Right ventricle myocardium inferior (tissue), 1 donor: ENCODE results near the gene HYAL3. TPM values are rescaled to one million over a fixed set of nuclear protein-coding genes. Genes with fewer than 3 reads are reported as not detected.
A peak's percentile ranks its signal among the peaks of the same experiment; 100 is the strongest.

Source experiments
- ATAC-seq: fragments of 200-7000 bp; cut with Tn5 transposase; one replicate; pipeline ENCODE4 v1.9.1; 2020; ENCODE audit warnings: mild to moderate bottlenecking, moderate library complexity
- DNase-seq: peaks from one replicate; pipeline ENCODE4 v3.0.0; 2021; ENCODE audit errors: missing footprints
- intact Hi-C: fragments of 100-400 bp; cut with DNase I; formaldehyde crosslinking; loops from one replicate; pipeline ENCODE4 v1.11.0; 2022
- long read RNA-seq: library from polyadenylated mRNA; unstranded; transcript quantifications from one replicate; pipeline ENCODE4 v2.0.0, GENCODE V29; 2021
- total RNA-seq: library from RNA; stranded (reverse); fragmentation: NEBNext Ultra II Directional; extraction: Animal tissue kit (Norgen Biotek cat#: 25700); gene quantifications from one replicate; pipeline ENCODE4 v1.2.1, GENCODE V29; 2021
- donor health status: DM: no; HTN: yes; CAD: no; lungs with severe emphysema.

The HYAL3 gene, protein sequence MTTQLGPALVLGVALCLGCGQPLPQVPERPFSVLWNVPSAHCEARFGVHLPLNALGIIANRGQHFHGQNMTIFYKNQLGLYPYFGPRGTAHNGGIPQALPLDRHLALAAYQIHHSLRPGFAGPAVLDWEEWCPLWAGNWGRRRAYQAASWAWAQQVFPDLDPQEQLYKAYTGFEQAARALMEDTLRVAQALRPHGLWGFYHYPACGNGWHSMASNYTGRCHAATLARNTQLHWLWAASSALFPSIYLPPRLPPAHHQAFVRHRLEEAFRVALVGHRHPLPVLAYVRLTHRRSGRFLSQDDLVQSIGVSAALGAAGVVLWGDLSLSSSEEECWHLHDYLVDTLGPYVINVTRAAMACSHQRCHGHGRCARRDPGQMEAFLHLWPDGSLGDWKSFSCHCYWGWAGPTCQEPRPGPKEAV
- 1.4 TPM for total RNA-seq
- long read RNA-seq, partial matches to known transcripts = 0 of 2 reads
- long read RNA-seq, other reads (novel, unspliced or antisense) = 1 of 2 reads

GRCh38 chr3:50298836-50299637 is at the start of gene HYAL3, which contains the start of gene NAA80:
TSS of gene HYAL3 (minus strand) at chr3:50299405. CDS start at chr3:50295602, 3,803 bp downstream.
TSS of gene NAA80 (minus strand) at chr3:50299405. CDS start at chr3:50297463, 1,942 bp downstream.
- DNase-seq = peak; percentile 100
- ATAC-seq = peak; percentile 92
- intact Hi-C loops = loop anchor here (1.0 kb wide), 1 partner anchor 22 kb away; no protein-coding TSS in a partner anchor

GRCh38 chr3:50347187-50347813 is 48.1 kb upstream of the HYAL3 start:
- intact Hi-C loops = loop anchor here (5.0 kb wide), 1 partner anchor 265 kb away; the partner anchor contains the start of gene CISH
- ATAC-seq (no peak), DNase-seq (peak; percentile 76)

DNA sequence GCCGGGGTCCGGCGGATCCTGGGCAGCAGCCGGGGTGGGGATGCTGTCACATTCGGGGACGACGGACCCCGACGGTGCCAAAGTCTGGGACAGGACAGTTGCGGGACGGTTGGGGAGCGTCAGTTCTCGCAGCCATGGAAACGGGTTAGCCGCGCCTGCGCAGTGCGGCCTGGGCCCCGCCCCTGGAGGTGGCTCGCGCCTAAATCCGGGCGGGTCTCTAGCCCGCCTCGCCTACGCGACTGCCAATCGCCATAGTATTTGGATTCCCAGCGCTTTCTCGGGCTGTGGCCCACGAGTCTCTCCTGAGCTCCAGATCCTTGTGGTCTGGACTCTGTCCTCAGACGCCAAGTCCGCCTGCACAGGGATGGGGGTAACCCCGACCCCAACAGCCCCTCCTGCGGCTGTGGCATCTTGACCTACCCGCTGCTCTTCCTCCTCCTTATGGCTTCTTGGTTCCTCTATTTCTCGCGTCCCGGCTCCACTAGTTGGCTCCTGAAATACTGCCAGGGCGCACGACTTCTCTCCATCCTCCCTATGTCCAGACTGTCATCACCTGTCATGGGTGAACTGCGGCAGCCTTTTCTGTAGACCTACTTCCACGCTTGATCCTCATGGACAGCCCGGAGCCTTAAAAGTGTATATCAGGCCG is 46.5 kb upstream of the HYAL3 start, which contains the start of gene ZMYND10:
ZMYND10 (minus strand) TSS at position 147 of the 649 bp plus-strand sequence. CDS start 153 bp downstream, outside the sequence.
- peak; percentile 36 for ATAC-seq
- intact Hi-C loops = loop anchor here (5.0 kb wide), 1 partner anchor 267 kb away; the partner anchor contains the start of gene CISH
- peak; percentile 87 for DNase-seq

GRCh38 chr3:50345008-50345407 is 45.8 kb upstream of the HYAL3 start:
- intact Hi-C loops = loop anchor here (5.0 kb wide), 1 partner anchor 267 kb away; the partner anchor contains the start of gene CISH
- DNase-seq (no peak), ATAC-seq (no peak)

DNA sequence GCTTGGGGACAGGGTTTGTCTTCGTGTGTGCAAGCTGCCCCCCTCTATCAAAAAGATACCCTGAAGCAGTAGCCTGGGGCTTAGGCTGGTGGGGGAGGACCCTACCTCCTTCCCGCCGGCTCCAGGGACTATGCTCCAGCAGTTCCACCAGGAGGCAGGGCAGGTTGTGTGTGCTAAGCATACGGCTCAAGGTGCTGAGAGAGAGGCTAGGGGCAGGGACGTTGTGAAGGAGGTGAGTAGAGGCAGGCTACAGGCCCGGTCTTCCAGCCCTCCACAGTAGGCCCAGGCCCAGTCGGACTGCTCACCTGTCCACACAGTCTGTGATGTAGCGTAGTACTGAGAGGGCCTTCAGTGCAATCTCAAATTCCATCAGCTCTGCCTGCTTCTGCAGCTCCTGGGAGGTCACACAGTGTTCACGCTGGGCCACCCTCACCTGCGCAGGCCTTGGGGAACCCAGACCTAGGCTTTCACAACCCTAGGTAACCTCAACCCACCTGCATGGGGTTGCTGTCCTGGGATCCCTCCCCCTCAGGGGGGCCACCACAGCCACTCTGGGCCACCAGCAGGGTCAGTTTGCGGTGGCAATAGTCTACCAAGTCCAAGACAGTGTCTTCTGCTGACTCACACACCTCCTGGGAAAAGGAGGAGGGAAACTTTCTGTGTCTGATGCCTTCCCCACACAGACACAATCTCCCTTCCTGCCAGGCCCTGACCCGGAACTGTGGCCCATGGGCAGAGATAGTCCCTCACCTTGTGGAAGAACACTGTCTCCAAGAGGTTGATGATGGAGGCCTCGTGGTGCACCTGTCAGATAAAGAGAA is 43.8 kb upstream of the HYAL3 start:
- intact Hi-C loops = no loop called here
- DNase-seq (no peak), ATAC-seq (no peak)

GRCh38 chr3:50341996-50342650 is 42.9 kb upstream of the HYAL3 start:
- no peak for DNase-seq
- no peak for ATAC-seq
- intact Hi-C loops = no loop called here

- DNase-seq = no peak
- intact Hi-C loops = no loop called here
- no peak for ATAC-seq
Observed at GRCh38 chr3:50341537-50341936, 42.3 kb upstream of the HYAL3 start.

GRCh38 chr3:50340448-50341329 is 41.5 kb upstream of the HYAL3 start, which contains the start of gene RASSF1:
TSS of gene RASSF1 (minus strand) at chr3:50340836. CDS start at chr3:50340805, 31 bp downstream.
- intact Hi-C loops = no loop called here
- ATAC-seq (peak; percentile 48), DNase-seq (peak; percentile 92)

DNA sequence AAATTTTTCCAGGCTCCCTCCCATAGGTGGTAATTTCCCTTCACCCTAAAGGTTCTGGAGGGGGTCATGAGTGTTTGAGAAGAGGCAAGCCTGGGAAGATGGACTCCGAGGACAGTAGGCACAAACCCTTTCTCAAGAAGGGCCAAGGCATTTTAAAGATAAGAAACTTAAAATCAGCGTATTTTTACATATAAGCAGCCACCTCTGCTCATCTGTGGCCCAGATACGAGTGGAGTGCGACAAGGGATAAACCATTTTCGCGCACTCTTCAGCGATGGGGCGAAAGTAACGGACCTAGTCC is 40.9 kb upstream of the HYAL3 start:
- intact Hi-C loops = no loop called here
- ATAC-seq = no peak
- no peak for DNase-seq

DNA sequence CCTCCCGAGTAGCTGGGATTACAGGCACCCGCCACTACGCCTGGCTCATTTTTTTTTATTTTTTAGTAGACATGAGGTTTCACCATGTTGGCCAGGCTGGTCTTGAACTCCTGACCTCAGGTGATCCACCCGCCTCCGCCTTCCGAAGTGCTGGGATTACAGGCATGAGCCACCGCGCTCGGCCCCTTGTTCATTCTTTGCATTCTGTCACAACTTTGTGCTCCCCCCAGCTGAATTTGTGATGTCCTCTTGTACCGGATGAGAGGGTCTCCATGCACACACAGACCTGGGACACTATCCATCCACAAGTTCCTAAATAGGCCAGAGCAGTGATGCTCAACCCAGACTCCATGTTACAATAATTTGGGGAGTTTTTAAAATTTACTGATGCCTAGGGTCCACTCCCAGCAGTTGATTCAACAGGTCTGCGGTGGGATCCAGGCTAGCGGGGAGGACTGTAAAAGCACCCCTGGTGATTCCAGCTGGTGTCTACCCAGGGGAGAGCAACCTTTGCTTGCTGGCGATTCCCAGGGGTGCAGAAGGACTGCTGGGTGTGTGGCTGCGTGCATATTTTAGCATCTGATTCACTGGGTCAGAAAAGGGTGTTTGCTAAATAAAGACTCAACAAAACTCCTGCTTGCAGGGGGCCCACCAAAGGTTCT is 40.4 kb upstream of the HYAL3 start:
- intact Hi-C loops = no loop called here
- ATAC-seq (no peak), DNase-seq (no peak)

DNA sequence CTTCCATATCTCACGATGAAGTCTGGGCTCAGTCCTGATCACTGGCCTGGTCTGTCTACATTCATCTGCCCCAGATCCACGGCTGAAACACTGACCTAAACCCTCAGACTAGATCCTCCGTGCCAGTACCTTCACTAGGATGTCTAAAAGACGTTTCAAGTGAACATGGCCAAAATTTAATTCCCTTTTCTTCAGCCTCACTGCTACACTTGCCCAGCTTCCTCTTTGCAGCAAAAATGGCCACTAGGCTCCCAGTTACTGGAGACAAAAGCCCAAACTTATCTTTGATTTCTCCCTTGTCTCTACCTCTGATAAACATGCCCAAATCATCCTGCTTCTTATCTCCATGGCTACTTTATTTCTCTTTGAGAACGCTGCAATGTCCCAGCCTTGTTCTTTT is 39.8 kb upstream of the HYAL3 start:
- intact Hi-C loops = no loop called here
- DNase-seq = no peak
- ATAC-seq = no peak

- DNase-seq = peak; percentile 100
- intact Hi-C loops = no loop called here
- ATAC-seq = peak; percentile 91
Observed at GRCh38 chr3:50337175-50337861, 38.1 kb upstream of the HYAL3 start.

- no peak for ATAC-seq
- intact Hi-C loops = no loop called here
- DNase-seq = no peak
Observed at GRCh38 chr3:50336452-50337174, 37.4 kb upstream of the HYAL3 start.

DNA sequence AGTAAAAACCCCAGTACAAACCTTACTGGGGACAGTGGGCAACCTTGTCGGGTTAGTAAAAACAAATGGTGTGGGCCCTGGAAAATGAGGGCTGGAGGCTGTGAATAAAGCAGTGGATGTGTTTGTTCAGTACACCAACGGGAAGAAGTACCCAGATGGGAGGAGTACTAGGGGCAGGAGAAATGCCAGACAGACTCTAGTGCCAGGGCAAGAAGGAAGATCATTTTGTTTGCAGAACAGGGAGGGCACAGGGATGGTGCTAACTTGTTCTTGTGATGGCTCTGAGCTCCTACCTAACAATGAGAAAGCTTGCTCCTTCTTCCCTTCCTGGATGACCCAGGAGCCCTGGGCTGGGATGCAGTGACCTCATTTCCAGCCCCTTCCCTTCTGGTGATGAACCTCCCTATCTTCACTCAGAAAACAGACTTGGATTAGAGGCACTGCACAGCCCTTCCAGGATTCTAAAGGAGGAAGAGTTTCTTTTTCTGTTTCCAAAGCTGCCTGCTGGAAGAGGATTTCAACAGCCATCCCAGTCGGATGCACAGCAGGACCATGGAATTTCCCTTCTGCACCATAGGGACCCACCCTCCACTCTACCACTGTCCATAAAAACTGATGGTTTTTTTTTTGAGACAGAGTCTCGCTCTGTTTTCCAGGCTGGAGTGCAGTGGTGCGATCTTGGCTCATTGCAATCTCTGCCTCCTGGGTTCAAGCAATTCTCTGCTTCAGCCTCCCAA is 35.3 kb upstream of the HYAL3 start:
- intact Hi-C loops = no loop called here
- no peak for ATAC-seq
- DNase-seq = peak; percentile 8
